GF-D8 (cell line): ENCODE data around the gene ZDHHC11.
A peak's percentile ranks its signal among the peaks of the same experiment; 100 is the strongest.

ENCODE experiments used
- DNase-seq: peaks from one replicate; lab custom pipeline; 2025; lab: John Stamatoyannopoulos, UW

Gene ZDHHC11

GRCh38 chr5:850511-851006, at the start of gene ZDHHC11:
ZDHHC11 (minus strand) TSS chr5:850986; CDS start chr5:850602, 384 bp downstream.
- DNase-seq, result no peak

- no peak for DNase-seq
Observed at GRCh38 chr5:893711-894110, 42.9 kb upstream of the ZDHHC11 start.

GRCh38 chr5:893137-893506, 42.3 kb upstream of the ZDHHC11 start:
- no peak for DNase-seq

- peak; percentile 39 for DNase-seq
Observed at GRCh38 chr5:892394-893136, 41.8 kb upstream of the ZDHHC11 start, which contains the start of the genes BRD9 and TRIP13. BRD9 (minus strand) TSS chr5:892801; CDS start chr5:892657, 144 bp downstream. TRIP13 (plus strand) TSS chr5:892884; CDS start chr5:892999, 115 bp downstream.

GRCh38 chr5:891837-892393, 41.1 kb upstream of the ZDHHC11 start:
- DNase-seq, result no peak

- DNase-seq, result no peak
Observed at GRCh38 chr5:891117-891836, 40.5 kb upstream of the ZDHHC11 start.

- DNase-seq, result no peak
Observed at GRCh38 chr5:889075-889710, 38.4 kb upstream of the ZDHHC11 start.

GRCh38 chr5:888638-889035, 37.9 kb upstream of the ZDHHC11 start:
- no peak for DNase-seq

GRCh38 chr5:887947-888637, 37.3 kb upstream of the ZDHHC11 start:
- no peak for DNase-seq

- no peak for DNase-seq
Observed at GRCh38 chr5:886716-887325, 36.0 kb upstream of the ZDHHC11 start.

- DNase-seq, result no peak
Observed at GRCh38 chr5:886036-886435, 35.2 kb upstream of the ZDHHC11 start.

GRCh38 chr5:885529-885928, 34.7 kb upstream of the ZDHHC11 start:
- DNase-seq, result no peak

- DNase-seq, result no peak
Observed at GRCh38 chr5:885127-885442, 34.3 kb upstream of the ZDHHC11 start.

GRCh38 chr5:884345-885126, 33.8 kb upstream of the ZDHHC11 start:
- DNase-seq, result no peak

GRCh38 chr5:883475-884181, 32.8 kb upstream of the ZDHHC11 start:
- no peak for DNase-seq

- no peak for DNase-seq
Observed at GRCh38 chr5:882253-883183, 31.7 kb upstream of the ZDHHC11 start.

GRCh38 chr5:881551-881935, 30.8 kb upstream of the ZDHHC11 start:
- no peak for DNase-seq

- no peak for DNase-seq
Observed at GRCh38 chr5:880816-881550, 30.2 kb upstream of the ZDHHC11 start.
